ENCODE data around the gene KCTD20.
A peak's percentile ranks its signal among the peaks of the same experiment; 100 is the strongest.
"Not testable (repeated sequence)": the region's sequence is repeated elsewhere in the genome, so short reads cannot be mapped to it uniquely, and the experiment has no call there.

The KCTD20 gene

GRCh38 chr6:36444470-36444869 lies 1.7 kb downstream of the KCTD20 start:
- H3K4me3 ChIP-seq (ENCODE audit: low read depth, low read length) = peak overlapping the region; percentile 93
- TF ChIP-seq CTCF (IDR thresholded peaks at IDR 0.05; ENCODE audit: control insufficient read depth, extremely low read depth, insufficient read depth) = no peak
- DNase-seq (ENCODE audit: low read depth) = no peak

- no peak for DNase-seq (ENCODE audit: low read depth)
- TF ChIP-seq CTCF (IDR thresholded peaks at IDR 0.05; ENCODE audit: control insufficient read depth, extremely low read depth, insufficient read depth) = no peak
- H3K4me3 ChIP-seq (ENCODE audit: low read depth, low read length) = no peak overlapping the region
These were observed 2.8 kb downstream of the KCTD20 start for GRCh38 chr6:36445621-36446020.

DNA sequence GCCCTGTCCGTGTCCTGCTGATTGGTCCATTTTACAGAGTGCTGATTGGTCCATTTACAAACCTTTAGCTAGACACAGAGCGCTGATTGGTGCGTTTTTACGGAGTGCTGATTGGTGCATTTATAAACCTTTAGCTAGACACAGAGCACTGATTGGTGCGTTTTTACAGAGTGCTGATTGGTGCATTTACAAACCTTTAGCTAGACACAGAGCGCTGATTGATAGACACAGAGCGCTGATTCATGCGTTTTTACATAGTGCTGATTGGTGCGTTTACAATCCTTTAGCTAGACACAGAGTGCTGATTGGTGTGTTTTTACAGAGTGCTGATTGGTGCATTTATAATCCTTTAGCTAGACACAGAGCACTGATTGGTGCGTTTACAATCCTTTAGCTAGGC lies 6.4 kb downstream of the KCTD20 start:
- not testable (repeated sequence) for DNase-seq (ENCODE audit: low read depth)

GRCh38 chr6:36452897-36453296 lies 10.1 kb downstream of the KCTD20 start:
- H3K4me3 ChIP-seq (ENCODE audit: low read depth, low read length); DNase-seq (ENCODE audit: low read depth): not testable (repeated sequence)

More for the DNA sequence above, 6.4 kb downstream of the KCTD20 start:
- H3K4me3 ChIP-seq (ENCODE audit: low read depth, low read length) = not testable (repeated sequence)

- DNase-seq (ENCODE audit: low read depth) = peak; percentile 87
- TF ChIP-seq CTCF (IDR thresholded peaks at IDR 0.05; ENCODE audit: control insufficient read depth, extremely low read depth, insufficient read depth) = no peak
- H3K4me3 ChIP-seq (ENCODE audit: low read depth, low read length) = peak overlapping the region; percentile 15
These were observed 12.8 kb downstream of the KCTD20 start for GRCh38 chr6:36455486-36456027.

GRCh38 chr6:36459501-36459900 lies 16.7 kb downstream of the KCTD20 start:
- H3K4me3 ChIP-seq (ENCODE audit: low read depth, low read length) = no peak overlapping the region
- DNase-seq (ENCODE audit: low read depth) = no peak
- TF ChIP-seq CTCF (IDR thresholded peaks at IDR 0.05; ENCODE audit: control insufficient read depth, extremely low read depth, insufficient read depth) = no peak

- DNase-seq (ENCODE audit: low read depth) = no peak
- H3K4me3 ChIP-seq (ENCODE audit: low read depth, low read length) = no peak overlapping the region
- no peak for TF ChIP-seq CTCF (IDR thresholded peaks at IDR 0.05; ENCODE audit: control insufficient read depth, extremely low read depth, insufficient read depth)
These were observed 18.1 kb downstream of the KCTD20 start for GRCh38 chr6:36460916-36461315.

DNA sequence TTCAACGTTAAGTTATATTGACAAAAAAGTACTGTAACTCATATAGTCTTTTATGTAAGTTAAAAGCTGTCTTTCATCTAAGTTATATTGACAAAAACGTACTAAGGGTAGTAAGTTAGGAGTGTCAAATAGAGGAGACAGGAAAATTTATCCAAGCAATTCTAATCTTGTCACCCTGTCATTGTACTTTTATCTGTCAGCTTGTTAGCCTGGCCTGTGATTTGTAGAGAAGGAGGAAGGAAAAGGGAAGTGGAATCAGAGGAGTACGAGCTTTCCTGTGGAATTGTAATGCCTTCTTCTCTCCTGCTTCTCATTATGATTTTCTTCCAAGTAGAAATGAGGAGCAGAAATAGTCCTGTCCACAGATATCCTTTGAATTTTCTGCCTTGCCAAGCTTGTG lies 18.8 kb downstream of the KCTD20 start:
- no peak overlapping the region for H3K4me3 ChIP-seq (ENCODE audit: low read depth, low read length)
- DNase-seq (ENCODE audit: low read depth) = no peak
- no peak for TF ChIP-seq CTCF (IDR thresholded peaks at IDR 0.05; ENCODE audit: control insufficient read depth, extremely low read depth, insufficient read depth)

Data from LNCaP clone FGC (cell line).